NB4 (cell line): ENCODE data around the gene RTP3.

Source experiments
- MYC ChIP-seq: IDR thresholded peaks from 2 replicates; pipeline ENCODE4 v1.6.1; 2011; ENCODE audit warnings: low read depth, low read length
- POLR2A ChIP-seq: IDR thresholded peaks from 2 replicates; pipeline ENCODE4 v1.6.1; 2011; ENCODE audit warnings: mild to moderate bottlenecking; ENCODE audit not compliant: insufficient read length; ENCODE audit errors: extremely low read depth
- TF ChIP-seq, protein P1 (sequence below): IDR thresholded peaks from one replicate; pipeline ENCODE4 v1.5.1; 2012; ENCODE audit warnings: low read depth, low read length
- TF ChIP-seq, protein P2 (sequence below): IDR thresholded peaks from 2 replicates; pipeline ENCODE4 v1.6.1; 2011; ENCODE audit warnings: low read depth, low read length

DNA sequence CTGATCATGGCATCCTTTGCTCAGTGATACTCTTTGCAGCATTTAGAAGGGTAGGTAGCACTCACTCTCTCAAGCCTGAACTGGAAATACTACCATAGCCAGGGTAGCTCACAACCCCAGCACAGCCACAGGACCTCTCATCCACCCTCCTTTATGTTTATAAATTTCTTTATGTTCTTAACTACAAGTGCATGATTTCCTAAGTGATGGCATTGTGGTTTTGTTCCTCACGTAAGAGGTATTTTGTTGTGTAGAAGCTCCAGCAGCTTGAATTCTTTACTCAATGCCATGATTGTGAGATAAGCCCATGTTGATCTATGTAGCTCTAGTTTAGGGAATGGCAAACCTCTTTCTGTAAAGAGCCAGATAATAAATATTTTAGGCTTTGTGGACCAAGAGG is 7.9 kb upstream of the RTP3 start:
- TF ChIP-seq, protein P1, sequence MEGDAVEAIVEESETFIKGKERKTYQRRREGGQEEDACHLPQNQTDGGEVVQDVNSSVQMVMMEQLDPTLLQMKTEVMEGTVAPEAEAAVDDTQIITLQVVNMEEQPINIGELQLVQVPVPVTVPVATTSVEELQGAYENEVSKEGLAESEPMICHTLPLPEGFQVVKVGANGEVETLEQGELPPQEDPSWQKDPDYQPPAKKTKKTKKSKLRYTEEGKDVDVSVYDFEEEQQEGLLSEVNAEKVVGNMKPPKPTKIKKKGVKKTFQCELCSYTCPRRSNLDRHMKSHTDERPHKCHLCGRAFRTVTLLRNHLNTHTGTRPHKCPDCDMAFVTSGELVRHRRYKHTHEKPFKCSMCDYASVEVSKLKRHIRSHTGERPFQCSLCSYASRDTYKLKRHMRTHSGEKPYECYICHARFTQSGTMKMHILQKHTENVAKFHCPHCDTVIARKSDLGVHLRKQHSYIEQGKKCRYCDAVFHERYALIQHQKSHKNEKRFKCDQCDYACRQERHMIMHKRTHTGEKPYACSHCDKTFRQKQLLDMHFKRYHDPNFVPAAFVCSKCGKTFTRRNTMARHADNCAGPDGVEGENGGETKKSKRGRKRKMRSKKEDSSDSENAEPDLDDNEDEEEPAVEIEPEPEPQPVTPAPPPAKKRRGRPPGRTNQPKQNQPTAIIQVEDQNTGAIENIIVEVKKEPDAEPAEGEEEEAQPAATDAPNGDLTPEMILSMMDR, result no peak
- TF ChIP-seq POLR2A, result no peak
- TF ChIP-seq, protein P2, sequence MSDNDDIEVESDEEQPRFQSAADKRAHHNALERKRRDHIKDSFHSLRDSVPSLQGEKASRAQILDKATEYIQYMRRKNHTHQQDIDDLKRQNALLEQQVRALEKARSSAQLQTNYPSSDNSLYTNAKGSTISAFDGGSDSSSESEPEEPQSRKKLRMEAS, result no peak
- no peak for TF ChIP-seq MYC
